ENCODE data around the gene LRWD1. TPM values are rescaled to one million over a fixed set of nuclear protein-coding genes. Genes with fewer than 3 reads are reported as not detected.
A peak's percentile ranks its signal among the peaks of the same experiment; 100 is the strongest.

Gene LRWD1
- polyA plus RNA-seq, 1 of the 3 experiments (the other 2 are of a cell fraction), result 53.2 TPM

DNA sequence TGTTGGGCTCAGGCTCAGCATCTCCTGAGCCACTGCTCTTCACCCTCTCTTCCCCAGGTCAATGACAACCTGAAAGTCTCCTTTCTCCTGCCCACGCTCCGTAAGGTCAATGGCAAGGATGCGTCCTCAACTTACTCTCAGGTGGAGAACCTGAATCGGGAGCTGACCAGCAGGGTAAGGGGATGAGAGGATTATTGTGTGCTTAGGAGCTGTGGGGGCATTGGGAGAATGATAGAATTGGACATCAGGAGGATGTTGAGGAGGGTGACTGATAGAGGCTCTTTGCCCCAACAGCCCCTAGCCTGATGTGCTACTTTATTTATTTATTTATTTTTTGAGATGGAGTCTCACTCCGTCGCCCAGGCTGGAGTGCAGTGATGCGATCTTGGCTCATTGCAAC lies 1.3 kb downstream of the LRWD1 start:
- Histone ChIP-seq H3K4me1 (ENCODE audit: control insufficient read depth in 1 of 2, insufficient read depth in 2 of 2, low read depth in 1 of 2, low read length in 1 of 2) (peaks cover 5 to 11% of the 10 kb centered on the region in 2 experiments; a peak in 2 of 4 replicates), H3K9ac (peak overlapping the region; percentile 90; the same call in 1 of the 2 replicates), H3K36me3 (replicated peaks in 1 of 2; ENCODE audit: control insufficient read depth in 1 of 2, insufficient read depth in 2 of 2, low read length in 1 of 2) (peaks cover 23 to 31% of the 10 kb centered on the region in 2 experiments), H3K27ac (ENCODE audit: low read depth in 2 of 2, low read length in 1 of 2) (no peak overlapping the region), H3K9me3 (no peaks in the 10 kb centered on the region), H3F3A (replicated peaks; ENCODE audit: insufficient read depth) (peaks cover 5% of the 10 kb centered on the region), H2AFZ (ENCODE audit: low read depth) (no peak overlapping the region), H3K4me2 (peak overlapping the region; percentile 89), H3K4me3 (ENCODE audit: low read depth in 2 of 2, low read length in 1 of 2) (peak overlapping the region; percentile 86 to 99), H4K20me1 (ENCODE audit: insufficient read depth) (peaks cover 4% of the 10 kb centered on the region; the same call in 1 of the 2 replicates), H3K27me3 (ENCODE audit: insufficient read depth) (no peaks in the 10 kb centered on the region), H3K9me2 (no peaks in the 10 kb centered on the region), H3K79me2 (ENCODE audit: insufficient read depth) (peaks cover 49% of the 10 kb centered on the region)
- WGBS (ENCODE audit: low lambda C conversion rate), result 95% methylated on average over 7 of the region's 7 CpGs
- CTCF ChIA-PET, result interaction anchor here (0.8 to 3.6 kb wide), 9 partner anchors 10 to 187 kb away, joined by 3 to 19 read pairs (median 5); no protein-coding TSS in a partner anchor
- TF ChIP-seq EZH2phosphoT487 (IDR thresholded peaks at IDR 0.05; ENCODE audit: borderline replicate concordance, low read depth), result no peak
- no peak for TF ChIP-seq FOXM1 (IDR thresholded peaks at IDR 0.05; ENCODE audit: low read depth)
- no peak for TF ChIP-seq RFX5 (IDR thresholded peaks at IDR 0.05; ENCODE audit: low read length)
- TF ChIP-seq, protein P1, sequence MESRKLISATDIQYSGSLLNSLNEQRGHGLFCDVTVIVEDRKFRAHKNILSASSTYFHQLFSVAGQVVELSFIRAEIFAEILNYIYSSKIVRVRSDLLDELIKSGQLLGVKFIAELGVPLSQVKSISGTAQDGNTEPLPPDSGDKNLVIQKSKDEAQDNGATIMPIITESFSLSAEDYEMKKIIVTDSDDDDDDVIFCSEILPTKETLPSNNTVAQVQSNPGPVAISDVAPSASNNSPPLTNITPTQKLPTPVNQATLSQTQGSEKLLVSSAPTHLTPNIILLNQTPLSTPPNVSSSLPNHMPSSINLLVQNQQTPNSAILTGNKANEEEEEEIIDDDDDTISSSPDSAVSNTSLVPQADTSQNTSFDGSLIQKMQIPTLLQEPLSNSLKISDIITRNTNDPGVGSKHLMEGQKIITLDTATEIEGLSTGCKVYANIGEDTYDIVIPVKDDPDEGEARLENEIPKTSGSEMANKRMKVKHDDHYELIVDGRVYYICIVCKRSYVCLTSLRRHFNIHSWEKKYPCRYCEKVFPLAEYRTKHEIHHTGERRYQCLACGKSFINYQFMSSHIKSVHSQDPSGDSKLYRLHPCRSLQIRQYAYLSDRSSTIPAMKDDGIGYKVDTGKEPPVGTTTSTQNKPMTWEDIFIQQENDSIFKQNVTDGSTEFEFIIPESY (IDR thresholded peaks at IDR 0.05; ENCODE audit: borderline replicate concordance, low read depth), result no peak
- no peak for TF ChIP-seq RCOR1 (IDR thresholded peaks at IDR 0.05; ENCODE audit: low read length)
- TF ChIP-seq, protein P2, sequence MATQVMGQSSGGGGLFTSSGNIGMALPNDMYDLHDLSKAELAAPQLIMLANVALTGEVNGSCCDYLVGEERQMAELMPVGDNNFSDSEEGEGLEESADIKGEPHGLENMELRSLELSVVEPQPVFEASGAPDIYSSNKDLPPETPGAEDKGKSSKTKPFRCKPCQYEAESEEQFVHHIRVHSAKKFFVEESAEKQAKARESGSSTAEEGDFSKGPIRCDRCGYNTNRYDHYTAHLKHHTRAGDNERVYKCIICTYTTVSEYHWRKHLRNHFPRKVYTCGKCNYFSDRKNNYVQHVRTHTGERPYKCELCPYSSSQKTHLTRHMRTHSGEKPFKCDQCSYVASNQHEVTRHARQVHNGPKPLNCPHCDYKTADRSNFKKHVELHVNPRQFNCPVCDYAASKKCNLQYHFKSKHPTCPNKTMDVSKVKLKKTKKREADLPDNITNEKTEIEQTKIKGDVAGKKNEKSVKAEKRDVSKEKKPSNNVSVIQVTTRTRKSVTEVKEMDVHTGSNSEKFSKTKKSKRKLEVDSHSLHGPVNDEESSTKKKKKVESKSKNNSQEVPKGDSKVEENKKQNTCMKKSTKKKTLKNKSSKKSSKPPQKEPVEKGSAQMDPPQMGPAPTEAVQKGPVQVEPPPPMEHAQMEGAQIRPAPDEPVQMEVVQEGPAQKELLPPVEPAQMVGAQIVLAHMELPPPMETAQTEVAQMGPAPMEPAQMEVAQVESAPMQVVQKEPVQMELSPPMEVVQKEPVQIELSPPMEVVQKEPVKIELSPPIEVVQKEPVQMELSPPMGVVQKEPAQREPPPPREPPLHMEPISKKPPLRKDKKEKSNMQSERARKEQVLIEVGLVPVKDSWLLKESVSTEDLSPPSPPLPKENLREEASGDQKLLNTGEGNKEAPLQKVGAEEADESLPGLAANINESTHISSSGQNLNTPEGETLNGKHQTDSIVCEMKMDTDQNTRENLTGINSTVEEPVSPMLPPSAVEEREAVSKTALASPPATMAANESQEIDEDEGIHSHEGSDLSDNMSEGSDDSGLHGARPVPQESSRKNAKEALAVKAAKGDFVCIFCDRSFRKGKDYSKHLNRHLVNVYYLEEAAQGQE (IDR thresholded peaks at IDR 0.05; ENCODE audit: low read depth, low read length), result no peak
- TF ChIP-seq, protein P3, sequence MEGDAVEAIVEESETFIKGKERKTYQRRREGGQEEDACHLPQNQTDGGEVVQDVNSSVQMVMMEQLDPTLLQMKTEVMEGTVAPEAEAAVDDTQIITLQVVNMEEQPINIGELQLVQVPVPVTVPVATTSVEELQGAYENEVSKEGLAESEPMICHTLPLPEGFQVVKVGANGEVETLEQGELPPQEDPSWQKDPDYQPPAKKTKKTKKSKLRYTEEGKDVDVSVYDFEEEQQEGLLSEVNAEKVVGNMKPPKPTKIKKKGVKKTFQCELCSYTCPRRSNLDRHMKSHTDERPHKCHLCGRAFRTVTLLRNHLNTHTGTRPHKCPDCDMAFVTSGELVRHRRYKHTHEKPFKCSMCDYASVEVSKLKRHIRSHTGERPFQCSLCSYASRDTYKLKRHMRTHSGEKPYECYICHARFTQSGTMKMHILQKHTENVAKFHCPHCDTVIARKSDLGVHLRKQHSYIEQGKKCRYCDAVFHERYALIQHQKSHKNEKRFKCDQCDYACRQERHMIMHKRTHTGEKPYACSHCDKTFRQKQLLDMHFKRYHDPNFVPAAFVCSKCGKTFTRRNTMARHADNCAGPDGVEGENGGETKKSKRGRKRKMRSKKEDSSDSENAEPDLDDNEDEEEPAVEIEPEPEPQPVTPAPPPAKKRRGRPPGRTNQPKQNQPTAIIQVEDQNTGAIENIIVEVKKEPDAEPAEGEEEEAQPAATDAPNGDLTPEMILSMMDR (IDR thresholded peaks at IDR 0.05), result no peak
- TF ChIP-seq, protein P4, sequence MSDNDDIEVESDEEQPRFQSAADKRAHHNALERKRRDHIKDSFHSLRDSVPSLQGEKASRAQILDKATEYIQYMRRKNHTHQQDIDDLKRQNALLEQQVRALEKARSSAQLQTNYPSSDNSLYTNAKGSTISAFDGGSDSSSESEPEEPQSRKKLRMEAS (IDR thresholded peaks at IDR 0.05; ENCODE audit: low read depth), result no peak
- TF ChIP-seq CHD2 (IDR thresholded peaks at IDR 0.05; ENCODE audit: low read length, partially characterized antibody), result no peak
- no peak for DNase-seq
- POLR2A ChIA-PET, result interaction anchor here (1.2 to 2.6 kb wide), 4 partner anchors 11 to 181 kb away, joined by 3 to 12 read pairs (median 4); no protein-coding TSS in a partner anchor
